Measurements from ENCODE around the gene PATJ.

Gene PATJ

DNA sequence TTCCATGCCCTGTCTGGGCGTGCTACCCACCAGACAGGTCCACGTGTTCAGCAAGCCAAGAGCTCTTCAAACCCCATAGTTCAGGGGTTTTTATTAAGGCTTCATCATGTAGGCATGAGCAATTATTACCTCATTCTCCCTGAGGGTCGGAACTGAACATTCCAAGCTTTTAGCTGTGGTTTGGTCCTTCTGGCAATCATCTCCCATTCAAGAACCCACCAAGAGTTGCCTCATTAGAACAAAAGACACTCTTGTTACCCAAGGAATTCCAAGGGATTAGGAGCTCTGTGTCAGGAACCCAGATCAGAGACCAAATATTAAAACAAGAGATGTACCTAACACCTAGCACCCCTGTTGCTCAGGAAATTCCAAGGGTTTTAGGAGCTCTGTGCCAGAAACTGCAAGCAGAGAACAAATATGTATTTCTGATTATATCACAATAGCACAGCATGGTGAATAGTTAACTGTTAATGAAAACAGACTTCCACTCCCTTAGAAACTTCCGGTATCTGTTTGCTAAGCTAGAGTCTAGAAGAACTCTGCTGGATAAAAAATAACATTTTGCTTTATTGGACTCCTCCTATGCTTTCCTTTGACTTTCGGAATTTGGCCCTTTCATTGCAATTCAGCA is 251.2 kb downstream of the PATJ start:
- no peak for DNase-seq (ENCODE audit: low spot score)

GRCh38 chr1:61995641-61996040 is 253.4 kb downstream of the PATJ start:
- no peak for DNase-seq (ENCODE audit: low spot score)

- DNase-seq (ENCODE audit: low spot score) = no peak
These were observed 254.8 kb downstream of the PATJ start for GRCh38 chr1:61997123-61997522.

DNA sequence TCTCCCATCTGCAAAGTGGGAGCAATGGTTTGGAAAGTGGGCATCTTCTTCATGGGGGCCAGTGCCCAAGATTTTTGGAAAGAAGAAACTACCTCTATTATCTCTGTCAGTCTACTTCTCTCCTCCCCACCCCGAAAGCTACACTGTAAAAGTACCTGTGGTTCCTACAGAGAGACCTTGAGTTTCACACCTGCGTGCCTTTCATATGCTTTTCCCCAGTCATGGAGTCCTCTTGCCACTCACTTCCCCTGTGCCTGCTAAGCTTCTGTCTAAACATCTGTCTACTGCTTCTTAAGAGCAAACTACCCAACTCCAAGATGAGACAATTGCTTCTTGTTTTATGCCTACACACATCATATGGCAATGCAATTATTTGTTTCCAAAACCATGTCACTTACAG is 261.5 kb downstream of the PATJ start:
- no peak for DNase-seq (ENCODE audit: low spot score)

DNA sequence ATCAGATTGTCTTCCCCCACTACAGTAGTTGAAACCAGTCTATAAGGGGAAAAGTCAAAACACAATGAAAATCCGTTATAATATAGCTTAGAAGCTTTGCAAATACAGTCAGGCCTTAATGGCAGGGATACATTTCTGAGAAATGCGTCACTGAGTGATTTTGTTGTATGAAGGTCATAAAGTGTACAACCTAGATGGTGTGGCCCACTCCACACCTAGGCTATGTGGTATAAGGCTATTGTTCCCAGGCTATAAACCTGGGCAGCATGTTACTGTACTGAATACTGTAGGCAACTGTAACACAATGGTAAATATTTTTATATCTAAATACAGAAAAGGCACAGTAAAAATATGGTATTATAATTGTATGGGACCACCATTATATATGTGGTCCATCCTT is 264.4 kb downstream of the PATJ start:
- DNase-seq (ENCODE audit: low spot score) = no peak

DNA sequence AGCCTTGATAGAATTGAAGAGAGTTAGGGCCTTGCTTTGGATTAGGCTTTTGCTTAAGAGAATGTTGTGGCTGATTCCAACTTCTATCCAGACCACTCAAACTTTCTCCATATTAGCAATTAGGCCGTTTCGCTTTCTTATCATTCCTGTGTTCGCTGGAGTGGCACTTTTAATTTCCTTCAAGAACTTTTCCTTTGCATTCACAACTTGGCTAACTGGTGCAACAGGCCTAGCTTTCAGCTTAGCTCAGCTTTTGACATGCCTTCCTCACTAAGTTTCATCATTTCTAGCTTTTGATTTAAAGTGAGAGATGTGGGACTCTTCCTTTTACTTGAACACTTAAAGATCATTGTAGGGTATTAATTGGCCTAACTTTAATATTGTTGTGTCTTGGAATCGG is 268.7 kb downstream of the PATJ start:
- no peak for DNase-seq (ENCODE audit: low spot score)

DNA sequence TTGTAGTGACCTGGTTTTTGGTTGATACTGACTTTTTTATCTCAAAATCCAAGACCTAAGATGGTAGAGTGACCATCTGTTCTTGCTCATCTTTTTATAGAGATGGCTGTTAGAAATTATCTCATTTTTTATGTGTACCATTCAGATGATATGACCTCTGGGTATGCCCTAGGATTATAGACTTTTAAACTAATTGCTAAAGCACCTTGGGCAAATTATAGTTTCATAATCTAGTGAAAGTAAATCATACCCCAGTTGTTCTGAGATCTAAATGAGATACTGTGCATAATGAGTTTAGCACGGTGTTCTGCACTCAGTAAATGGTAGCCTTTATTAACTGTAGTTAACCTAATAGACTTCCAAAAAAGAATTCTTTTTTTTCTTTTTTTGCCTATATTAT is 269.8 kb downstream of the PATJ start:
- DNase-seq (ENCODE audit: low spot score) = no peak

GRCh38 chr1:62012836-62013235 is 270.6 kb downstream of the PATJ start:
- DNase-seq (ENCODE audit: low spot score) = no peak

GRCh38 chr1:62013264-62013663 is 271.0 kb downstream of the PATJ start:
- DNase-seq (ENCODE audit: low spot score) = no peak

DNA sequence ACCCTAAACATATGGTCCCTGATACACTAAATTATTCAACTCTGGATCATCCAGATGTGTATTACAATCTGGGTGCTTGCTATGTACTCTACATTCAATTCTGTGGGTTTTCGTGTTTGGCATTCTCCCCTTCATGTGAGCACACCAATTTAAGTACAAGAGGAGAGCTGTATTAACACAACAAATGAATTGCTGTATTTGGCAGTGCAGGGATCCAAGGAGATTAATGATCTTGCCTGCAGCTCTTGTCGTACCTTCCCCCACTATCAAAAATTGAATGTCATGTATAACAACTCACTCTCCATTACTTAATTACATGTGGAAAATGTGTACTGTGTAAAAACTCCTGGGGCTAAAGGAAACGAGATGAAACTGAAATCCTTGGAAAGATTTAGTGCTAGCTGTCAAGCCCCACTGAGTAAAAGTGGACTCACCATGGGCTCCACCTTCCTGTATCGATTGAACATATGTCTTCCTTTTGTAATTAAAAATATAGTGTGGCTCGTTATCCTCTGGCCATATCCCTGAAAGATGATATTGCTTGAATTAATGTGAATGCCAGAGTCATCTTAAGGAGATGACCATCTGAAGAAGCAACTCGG is 280.2 kb downstream of the PATJ start:
- no peak for DNase-seq (ENCODE audit: low spot score)

DNA sequence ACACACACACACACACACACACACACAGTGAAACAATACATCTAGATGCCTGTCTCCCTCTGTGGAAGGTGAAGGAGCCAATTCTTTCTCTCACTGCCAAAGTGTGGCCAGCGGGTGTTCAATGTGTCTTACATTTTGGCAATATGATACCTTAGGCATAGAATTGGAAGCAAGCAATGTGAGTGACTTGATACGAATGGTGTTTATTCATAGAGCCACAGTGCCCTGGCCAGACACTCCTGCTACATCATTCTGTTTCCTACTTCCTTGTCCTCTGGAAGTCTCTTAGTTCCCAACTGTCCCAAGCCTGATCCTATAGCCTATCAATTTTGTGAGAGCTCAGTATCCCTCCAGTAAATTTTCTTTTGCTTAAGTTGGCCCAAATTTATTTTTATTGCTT is 282.4 kb downstream of the PATJ start:
- no peak for DNase-seq (ENCODE audit: low spot score)

GRCh38 chr1:62025154-62025553 is 282.9 kb downstream of the PATJ start:
- no peak for DNase-seq (ENCODE audit: low spot score)

- no peak for DNase-seq (ENCODE audit: low spot score)
These were observed 283.6 kb downstream of the PATJ start for GRCh38 chr1:62025892-62026291.

- DNase-seq (ENCODE audit: low spot score) = no peak
These were observed 287.4 kb downstream of the PATJ start for GRCh38 chr1:62029704-62030103.

- no peak for DNase-seq (ENCODE audit: low spot score)
These were observed 292.5 kb downstream of the PATJ start for GRCh38 chr1:62034790-62035189.

GRCh38 chr1:62037274-62037673 is 295.0 kb downstream of the PATJ start:
- DNase-seq (ENCODE audit: low spot score) = no peak

- no peak for DNase-seq (ENCODE audit: low spot score)
These were observed 296.5 kb downstream of the PATJ start for GRCh38 chr1:62038594-62039284.

- DNase-seq (ENCODE audit: low spot score) = no peak
These were observed 298.2 kb downstream of the PATJ start for GRCh38 chr1:62040450-62040849.

GRCh38 chr1:62040973-62041372 is 298.7 kb downstream of the PATJ start:
- no peak for DNase-seq (ENCODE audit: low spot score)

- no peak for DNase-seq (ENCODE audit: low spot score)
These were observed 300.9 kb downstream of the PATJ start for GRCh38 chr1:62043154-62043553.

- no peak for DNase-seq (ENCODE audit: low spot score)
These were observed 303.3 kb downstream of the PATJ start for GRCh38 chr1:62045574-62045973.

DNA sequence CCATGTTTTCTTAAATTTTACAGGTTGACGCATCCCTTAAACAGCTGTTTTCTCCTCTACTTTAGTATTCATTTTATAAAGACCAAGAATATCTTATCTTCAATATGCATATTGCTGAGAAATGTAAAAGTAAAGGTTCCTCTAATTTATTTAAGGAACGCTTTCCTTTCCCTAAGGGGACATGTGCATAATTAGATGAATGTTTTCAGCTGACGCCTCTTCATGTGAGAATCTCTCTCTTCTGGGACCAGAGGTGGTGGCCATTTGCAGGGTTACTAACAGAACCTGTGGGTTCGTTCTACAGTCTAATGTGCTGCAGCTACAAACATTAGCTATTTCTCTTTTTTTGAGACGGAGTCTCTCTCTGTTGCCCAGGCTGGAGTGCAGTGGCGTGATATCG is 304.6 kb downstream of the PATJ start:
- no peak for DNase-seq (ENCODE audit: low spot score)

DNA sequence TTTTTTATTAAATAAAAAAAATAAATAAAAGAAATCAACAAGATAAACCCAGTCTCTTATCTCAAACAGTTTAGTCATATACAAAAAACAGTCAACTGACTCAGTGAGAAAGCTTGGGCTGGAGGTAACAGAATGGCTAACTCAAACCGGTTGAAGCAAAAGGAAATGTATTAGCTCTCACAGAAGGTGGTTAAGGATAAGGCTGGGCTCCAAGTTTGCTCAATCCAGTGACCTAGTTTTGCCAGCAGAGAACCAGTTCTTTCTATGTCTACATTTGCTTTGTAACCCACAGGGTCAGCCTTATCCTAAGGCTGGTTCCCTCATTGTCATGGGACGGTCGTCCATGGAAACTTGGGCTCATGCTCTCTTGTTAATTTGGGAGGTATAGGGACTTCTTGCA is 307.9 kb downstream of the PATJ start:
- no peak for DNase-seq (ENCODE audit: low spot score)

DNA sequence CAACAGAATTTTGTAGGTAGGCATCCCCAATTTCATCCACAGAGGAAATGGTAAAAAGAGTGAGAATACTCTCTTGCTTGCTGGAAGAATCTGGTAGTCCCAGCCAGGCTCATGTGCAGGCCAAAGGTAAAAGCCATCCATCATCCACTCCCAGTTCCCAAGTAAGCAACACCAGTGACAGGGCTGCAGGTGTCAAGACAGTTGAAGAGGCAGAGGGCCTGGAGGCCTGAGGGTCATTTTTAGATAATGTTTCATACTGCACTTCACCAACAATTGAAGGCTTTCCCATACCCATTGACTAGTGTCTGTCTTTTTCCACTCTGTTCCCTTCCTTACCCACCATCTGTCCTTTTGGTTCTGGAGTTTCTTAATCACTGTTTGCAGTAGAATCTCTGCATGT is 310.7 kb downstream of the PATJ start:
- no peak for DNase-seq (ENCODE audit: low spot score)
